IPS-20b (cell line): ENCODE measurements around the gene ZDHHC11B.

Experiments used
- H3K27ac ChIP-seq: one replicate; pipeline ENCODE4 v1.5.1; 2013; ENCODE audit warnings: low read length
- H3K27me3 ChIP-seq: 2 replicates; pipeline ENCODE4 v1.6.1; 2013; ENCODE audit warnings: mild to moderate bottlenecking, low read length, inconsistent platforms; ENCODE audit not compliant: insufficient read depth
- H3K36me3 ChIP-seq: 2 replicates; pipeline ENCODE4 v1.6.1; 2013; ENCODE audit warnings: low read depth, mild to moderate bottlenecking, inconsistent platforms, low read length, moderate library complexity; ENCODE audit not compliant: insufficient read depth
- H3K4me1 ChIP-seq: 2 replicates; pipeline ENCODE4 v1.6.1; 2013; ENCODE audit warnings: mild to moderate bottlenecking, control low read depth, inconsistent platforms, low read length, moderate library complexity; ENCODE audit not compliant: insufficient read depth
- H3K4me3 ChIP-seq: 2 replicates; pipeline ENCODE4 v1.5.1; 2013; ENCODE audit warnings: mild to moderate bottlenecking, low read length, inconsistent platforms
- H3K9ac ChIP-seq: 2 replicates; pipeline ENCODE4 v1.6.1; 2013; ENCODE audit warnings: low read depth, mild to moderate bottlenecking, inconsistent platforms, low read length, moderate library complexity
- H3K9me3 ChIP-seq: 2 replicates; pipeline ENCODE4 v1.6.1; 2013; ENCODE audit warnings: mild to moderate bottlenecking, low read depth, low read length, inconsistent platforms; ENCODE audit not compliant: insufficient read depth

ZDHHC11B gene

GRCh38 chr5:661891-662750 is 122.4 kb downstream of the ZDHHC11B start:
- Histone ChIP-seq H3K27ac (no peak overlapping the region), H3K4me1 (no peaks in the 10 kb centered on the region), H3K9me3 (no peaks in the 10 kb centered on the region), H3K9ac (no peak overlapping the region), H3K27me3 (no peaks in the 10 kb centered on the region), H3K36me3 (peaks cover 62% of the 10 kb centered on the region), H3K4me3 (no peak overlapping the region)

- no peak overlapping the region for H3K27ac ChIP-seq
- H3K4me1 ChIP-seq, result no peaks in the 10 kb centered on the region
- peaks cover 63% of the 10 kb centered on the region for H3K36me3 ChIP-seq
- no peak overlapping the region for H3K9ac ChIP-seq
- H3K27me3 ChIP-seq, result no peaks in the 10 kb centered on the region
- H3K4me3 ChIP-seq, result no peak overlapping the region
- no peaks in the 10 kb centered on the region for H3K9me3 ChIP-seq
These were observed 124.0 kb downstream of the ZDHHC11B start for GRCh38 chr5:660491-661030.
